Ishikawa (cell line): ENCODE measurements around the gene RASA2.

ENCODE experiments used
- CEBPB ChIP-seq: IDR thresholded peaks from 2 replicates; pipeline ENCODE4 v1.6.1; 2012
- CREB1 ChIP-seq: IDR thresholded peaks from 2 replicates; pipeline ENCODE4 v1.6.1; 2012; ENCODE audit warnings: low read depth
- EGR1 ChIP-seq: IDR thresholded peaks from 2 replicates; pipeline ENCODE4 v1.6.1; 2012
- EP300 ChIP-seq: IDR thresholded peaks from 2 replicates; pipeline ENCODE4 v1.6.1; 2012; ENCODE audit warnings: borderline replicate concordance
- FOXM1 ChIP-seq: IDR thresholded peaks from 2 replicates; pipeline ENCODE4 v1.6.1; 2012; ENCODE audit warnings: low read depth, borderline replicate concordance
- NFIC ChIP-seq: IDR thresholded peaks from 2 replicates; pipeline ENCODE4 v1.6.1; 2012
- RAD21 ChIP-seq: IDR thresholded peaks from 2 replicates; pipeline ENCODE4 v1.6.1; 2012; ENCODE audit warnings: low read depth
- TAF1 ChIP-seq: IDR thresholded peaks from 2 replicates; pipeline ENCODE4 v1.6.1; 2012; ENCODE audit warnings: low read depth, mild to moderate bottlenecking
- TCF12 ChIP-seq: IDR thresholded peaks from 2 replicates; pipeline ENCODE4 v1.6.1; 2012; ENCODE audit warnings: low read depth
- TEAD4 ChIP-seq: IDR thresholded peaks from 2 replicates; pipeline ENCODE4 v1.6.1; 2012
- YY1 ChIP-seq: IDR thresholded peaks from 2 replicates; pipeline ENCODE4 v1.6.1; 2012; ENCODE audit warnings: low read depth
- ZBTB7A ChIP-seq: IDR thresholded peaks from 2 replicates; pipeline ENCODE4 v1.6.1; 2012; ENCODE audit warnings: low read depth
- TF ChIP-seq, protein P1 (sequence below): IDR thresholded peaks from 2 replicates; pipeline ENCODE4 v1.6.1; 2012
- TF ChIP-seq, protein P2 (sequence below): IDR thresholded peaks from 2 replicates; pipeline ENCODE4 v1.6.1; 2012
- TF ChIP-seq, protein P3 (sequence below): IDR thresholded peaks from 2 replicates; pipeline ENCODE4 v1.6.1; 2012; ENCODE audit warnings: low read depth, mild to moderate bottlenecking

Gene RASA2

DNA sequence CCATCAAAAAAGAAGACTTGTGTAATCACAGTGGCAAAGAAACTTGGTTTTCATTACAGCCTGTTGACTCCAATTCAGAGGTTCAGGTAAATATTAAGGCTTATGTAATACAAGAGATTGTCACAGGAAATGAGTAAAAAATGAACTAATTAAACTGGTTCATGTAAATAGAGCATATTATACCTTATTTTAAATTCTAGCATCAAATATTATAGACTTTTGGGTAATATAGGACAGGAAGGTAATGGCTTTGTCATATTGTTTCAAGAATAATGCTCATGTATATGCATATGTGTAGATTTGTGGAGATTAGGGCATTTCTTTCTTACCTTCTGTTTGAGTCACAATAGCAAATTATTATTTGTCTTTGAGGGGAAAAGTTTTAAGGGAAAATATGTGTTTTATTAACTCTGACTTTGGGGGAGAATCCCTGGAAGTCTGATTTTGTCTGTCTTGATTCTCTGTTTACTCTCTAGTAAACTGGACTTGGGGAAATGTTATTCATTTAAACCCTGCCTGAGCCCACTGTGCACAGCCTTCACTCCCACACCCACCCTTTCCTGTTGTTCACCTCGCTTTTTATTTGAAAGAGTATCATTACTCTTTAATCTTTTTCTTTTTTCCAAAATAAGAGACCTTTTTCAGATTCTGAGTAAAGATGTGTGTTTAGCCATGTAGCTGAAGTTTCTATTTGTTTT, 43.0 kb downstream of the RASA2 start:
- TF ChIP-seq FOXM1 = no peak
- TF ChIP-seq CREB1 = no peak
- no peak for TF ChIP-seq RAD21
- no peak for TF ChIP-seq YY1
- no peak for TF ChIP-seq TCF12
- no peak for TF ChIP-seq ZBTB7A
- TF ChIP-seq, protein P1, sequence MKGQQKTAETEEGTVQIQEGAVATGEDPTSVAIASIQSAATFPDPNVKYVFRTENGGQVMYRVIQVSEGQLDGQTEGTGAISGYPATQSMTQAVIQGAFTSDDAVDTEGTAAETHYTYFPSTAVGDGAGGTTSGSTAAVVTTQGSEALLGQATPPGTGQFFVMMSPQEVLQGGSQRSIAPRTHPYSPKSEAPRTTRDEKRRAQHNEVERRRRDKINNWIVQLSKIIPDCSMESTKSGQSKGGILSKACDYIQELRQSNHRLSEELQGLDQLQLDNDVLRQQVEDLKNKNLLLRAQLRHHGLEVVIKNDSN = no peak
- TF ChIP-seq NFIC = no peak
- no peak for TF ChIP-seq EGR1
- TF ChIP-seq, protein P2, sequence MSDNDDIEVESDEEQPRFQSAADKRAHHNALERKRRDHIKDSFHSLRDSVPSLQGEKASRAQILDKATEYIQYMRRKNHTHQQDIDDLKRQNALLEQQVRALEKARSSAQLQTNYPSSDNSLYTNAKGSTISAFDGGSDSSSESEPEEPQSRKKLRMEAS = no peak
- TF ChIP-seq, protein P3, sequence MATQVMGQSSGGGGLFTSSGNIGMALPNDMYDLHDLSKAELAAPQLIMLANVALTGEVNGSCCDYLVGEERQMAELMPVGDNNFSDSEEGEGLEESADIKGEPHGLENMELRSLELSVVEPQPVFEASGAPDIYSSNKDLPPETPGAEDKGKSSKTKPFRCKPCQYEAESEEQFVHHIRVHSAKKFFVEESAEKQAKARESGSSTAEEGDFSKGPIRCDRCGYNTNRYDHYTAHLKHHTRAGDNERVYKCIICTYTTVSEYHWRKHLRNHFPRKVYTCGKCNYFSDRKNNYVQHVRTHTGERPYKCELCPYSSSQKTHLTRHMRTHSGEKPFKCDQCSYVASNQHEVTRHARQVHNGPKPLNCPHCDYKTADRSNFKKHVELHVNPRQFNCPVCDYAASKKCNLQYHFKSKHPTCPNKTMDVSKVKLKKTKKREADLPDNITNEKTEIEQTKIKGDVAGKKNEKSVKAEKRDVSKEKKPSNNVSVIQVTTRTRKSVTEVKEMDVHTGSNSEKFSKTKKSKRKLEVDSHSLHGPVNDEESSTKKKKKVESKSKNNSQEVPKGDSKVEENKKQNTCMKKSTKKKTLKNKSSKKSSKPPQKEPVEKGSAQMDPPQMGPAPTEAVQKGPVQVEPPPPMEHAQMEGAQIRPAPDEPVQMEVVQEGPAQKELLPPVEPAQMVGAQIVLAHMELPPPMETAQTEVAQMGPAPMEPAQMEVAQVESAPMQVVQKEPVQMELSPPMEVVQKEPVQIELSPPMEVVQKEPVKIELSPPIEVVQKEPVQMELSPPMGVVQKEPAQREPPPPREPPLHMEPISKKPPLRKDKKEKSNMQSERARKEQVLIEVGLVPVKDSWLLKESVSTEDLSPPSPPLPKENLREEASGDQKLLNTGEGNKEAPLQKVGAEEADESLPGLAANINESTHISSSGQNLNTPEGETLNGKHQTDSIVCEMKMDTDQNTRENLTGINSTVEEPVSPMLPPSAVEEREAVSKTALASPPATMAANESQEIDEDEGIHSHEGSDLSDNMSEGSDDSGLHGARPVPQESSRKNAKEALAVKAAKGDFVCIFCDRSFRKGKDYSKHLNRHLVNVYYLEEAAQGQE = no peak
- no peak for TF ChIP-seq CEBPB
- TF ChIP-seq EP300 = no peak
- TF ChIP-seq TEAD4 = no peak
- TF ChIP-seq TAF1 = no peak

DNA sequence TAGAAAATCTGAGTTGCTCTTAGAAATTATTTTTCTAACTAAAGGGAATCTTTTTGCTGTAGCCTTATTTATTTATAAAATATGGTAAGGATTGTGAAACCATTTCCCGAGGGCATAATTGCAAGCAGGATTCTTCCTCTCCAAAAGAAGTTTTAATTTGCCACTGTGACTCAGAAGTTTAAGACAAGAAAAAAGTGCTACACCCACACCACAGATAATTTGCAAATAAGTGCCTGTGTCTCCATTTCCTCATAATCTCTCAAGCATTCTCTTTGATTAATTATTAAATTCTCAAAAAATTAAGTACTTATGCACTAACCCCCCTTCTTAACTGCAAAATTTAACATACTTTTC, 43.6 kb downstream of the RASA2 start:
- no peak for TF ChIP-seq YY1
- TF ChIP-seq TCF12 = no peak
- TF ChIP-seq, protein P3 = no peak
- no peak for TF ChIP-seq CEBPB
- TF ChIP-seq CREB1 = no peak
- no peak for TF ChIP-seq TAF1
- TF ChIP-seq NFIC = no peak
- no peak for TF ChIP-seq RAD21
- TF ChIP-seq, protein P1 = no peak

DNA sequence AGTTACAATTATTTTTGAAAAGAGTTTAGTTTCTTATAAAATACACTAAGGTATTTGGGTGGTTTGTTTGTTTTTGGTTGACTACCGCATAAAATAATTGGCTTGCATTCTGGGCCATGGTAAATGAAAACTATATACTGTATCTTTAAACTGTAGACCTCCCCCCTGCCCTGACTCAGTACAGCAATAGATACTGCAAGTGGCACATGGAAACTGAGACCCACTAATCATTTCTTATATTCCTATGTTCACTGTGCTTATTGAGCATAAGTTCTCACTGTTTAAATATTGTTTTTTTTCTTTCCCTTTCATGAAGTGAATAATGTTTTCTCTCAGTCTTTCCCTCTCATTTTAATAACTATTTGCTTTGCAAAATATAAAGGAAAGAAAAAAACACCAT, 45.8 kb downstream of the RASA2 start:
- TF ChIP-seq YY1 = no peak
- TF ChIP-seq EP300 = no peak
- TF ChIP-seq RAD21 = no peak
- TF ChIP-seq TEAD4 = no peak
- no peak for TF ChIP-seq NFIC
- TF ChIP-seq, protein P2 = no peak
- TF ChIP-seq CREB1 = no peak

DNA sequence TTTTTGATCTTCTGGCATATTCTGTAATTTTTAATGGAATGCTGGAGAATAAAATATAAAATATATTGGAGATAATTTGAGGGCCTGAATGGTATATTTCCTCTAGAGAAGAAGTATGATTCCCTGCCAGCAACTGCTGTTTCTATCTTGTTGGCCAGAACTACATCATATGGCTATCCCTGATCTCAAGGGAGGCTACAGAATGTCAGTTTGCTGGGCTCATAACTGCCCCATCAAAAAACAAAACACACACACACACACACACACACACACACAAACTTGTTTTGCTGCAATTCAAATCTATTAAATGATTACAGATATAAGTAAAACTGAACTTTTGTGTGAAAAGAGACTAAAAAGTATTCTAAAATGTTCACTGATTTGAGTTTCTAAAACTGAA, 51.0 kb downstream of the RASA2 start:
- TF ChIP-seq ZBTB7A = no peak
- TF ChIP-seq CEBPB = no peak
- TF ChIP-seq TCF12 = no peak
- no peak for TF ChIP-seq CREB1
- no peak for TF ChIP-seq NFIC
- TF ChIP-seq, protein P2 = no peak
- no peak for TF ChIP-seq TAF1
- no peak for TF ChIP-seq EP300
- TF ChIP-seq FOXM1 = no peak
- no peak for TF ChIP-seq TEAD4
- TF ChIP-seq RAD21 = no peak
- no peak for TF ChIP-seq YY1
- TF ChIP-seq, protein P3 = no peak
- TF ChIP-seq, protein P1 = no peak
- no peak for TF ChIP-seq EGR1
